ENCODE data around the gene CHD5.

GRCh38 chr1:6129313-6129712, 50.8 kb downstream of the CHD5 start:
- TF ChIP-seq POLR2AphosphoS5 (IDR thresholded peaks at IDR 0.05; ENCODE audit: low read depth, low read length): no peak
- no peak for TF ChIP-seq CTCF (IDR thresholded peaks at IDR 0.05)
